H1 (cell line): ENCODE results near the gene GRPR. TPM values are rescaled to one million over a fixed set of nuclear protein-coding genes. Genes with fewer than 3 reads are reported as not detected.

Source experiments
- CTCF ChIA-PET: fragments of 300-600 bp; sonication (Branson Sonifier 250); formaldehyde crosslinking; loops from one replicate; lab custom pipeline; 2021; ENCODE audit not compliant: partially characterized antibody; lab: Charles Lee
- POLR2A ChIA-PET: fragments of 300-600 bp; sonication (Branson Sonifier 250); formaldehyde crosslinking; loops from one replicate; lab custom pipeline; 2021; ENCODE audit warnings: inconsistent platforms; ENCODE audit not compliant: partially characterized antibody; lab: Charles Lee
- DNase-seq, 2 experiments: peaks; one replicate each; pipeline versions ENCODE4 v3.0.0 to v3.0.0-alpha.2; 2010 to 2022; ENCODE audit warnings: low spot score in 2 of 2, low read depth in 1 of 2, mixed read lengths in 1 of 2
- FAIRE-seq: peaks from 2 replicates; lab custom pipeline; 2011; peaks lifted over from hg19 to GRCh38; lab: Jason Lieb, UNC
- H2AFZ ChIP-seq: 2 replicates; pipeline ENCODE4 v1.8.1; 2012; ENCODE audit warnings: low read length, inconsistent platforms
- H2AK5ac ChIP-seq: 2 replicates; pipeline ENCODE4 v1.6.1; 2013; ENCODE audit warnings: low read depth, low read length
- H2BK120ac ChIP-seq: replicated peaks from 2 replicates; pipeline ENCODE3; 2013; ENCODE audit warnings: low read depth, low read length, inconsistent platforms
- H2BK12ac ChIP-seq: 2 replicates; pipeline ENCODE4 v1.6.1; 2013; ENCODE audit warnings: low read depth, low read length
- H2BK15ac ChIP-seq: 2 replicates; pipeline ENCODE4 v1.6.1; 2013; ENCODE audit warnings: low read length
- H2BK20ac ChIP-seq: 2 replicates; pipeline ENCODE4 v1.6.1; 2013; ENCODE audit warnings: low read length
- H2BK5ac ChIP-seq: 2 replicates; pipeline ENCODE4 v1.6.1; 2013; ENCODE audit warnings: low read depth, low read length
- H3K14ac ChIP-seq: 2 replicates; pipeline ENCODE4 v1.6.1; 2013; ENCODE audit warnings: inconsistent platforms; ENCODE audit not compliant: insufficient read length
- H3K18ac ChIP-seq: 2 replicates; pipeline ENCODE4 v1.6.1; 2013; ENCODE audit warnings: low read length; ENCODE audit errors: extremely low read depth
- H3K23ac ChIP-seq: 2 replicates; pipeline ENCODE4 v1.6.1; 2013; ENCODE audit warnings: inconsistent platforms; ENCODE audit not compliant: insufficient read length
- H3K23me2 ChIP-seq: 2 replicates; pipeline ENCODE4 v1.6.1; 2013; ENCODE audit warnings: low read depth, low read length
- H3K27ac ChIP-seq: 2 replicates; pipeline ENCODE4 v1.6.1; 2011; ENCODE audit warnings: low read depth, low read length, inconsistent platforms
- H3K27me3 ChIP-seq, 4 experiments: replicated peaks in 1 of 4; 1 replicate in 1 of 4; 2 replicates in 3 of 4; pipeline versions ENCODE4 v1.6.1 to v1.8.1; 2011 to 2013; ENCODE audit warnings: low read length in 3 of 4, mild to moderate bottlenecking in 3 of 4, inconsistent platforms in 2 of 4, mixed read lengths in 2 of 4, moderate library complexity in 1 of 4; ENCODE audit not compliant: control insufficient read depth in 3 of 4, insufficient read depth in 3 of 4; ENCODE audit errors: extremely low read depth in 1 of 4
- H3K36me3 ChIP-seq, 4 experiments: 2 replicates each; pipeline versions ENCODE4 v1.6.1 to v1.8.1; 2011 to 2013; ENCODE audit warnings: mild to moderate bottlenecking in 4 of 4, low read length in 3 of 4, moderate library complexity in 2 of 4, control low read depth in 1 of 4, inconsistent platforms in 1 of 4; ENCODE audit not compliant: insufficient read depth in 4 of 4, control insufficient read depth in 2 of 4
- H3K4ac ChIP-seq: replicated peaks from 2 replicates; pipeline ENCODE3; 2013; ENCODE audit warnings: low read length, low read depth, mixed read lengths, inconsistent platforms; ENCODE audit not compliant: insufficient read length
- H3K4me1 ChIP-seq, 4 experiments: replicated peaks in 1 of 4; 1 replicate in 1 of 4; 2 replicates in 3 of 4; pipeline versions ENCODE4 v1.6.1 to v1.8.1; 2011 to 2013; ENCODE audit warnings: low read length in 3 of 4, inconsistent platforms in 2 of 4, mixed read lengths in 1 of 4; ENCODE audit not compliant: insufficient read depth in 4 of 4, control insufficient read depth in 3 of 4
- H3K4me2 ChIP-seq, 2 experiments: 2 replicates each; pipeline versions ENCODE4 v1.6.1 to v1.8.1; 2011 to 2013; ENCODE audit warnings: low read depth in 2 of 2, low read length in 2 of 2, control low read depth in 1 of 2, inconsistent platforms in 1 of 2, mild to moderate bottlenecking in 1 of 2; ENCODE audit not compliant: insufficient read depth in 1 of 2
- H3K4me3 ChIP-seq, 4 experiments: fragments of 200-600, 300-600 bp in 1 of 4; sonication (generic), shearing (Covaris generic), sonication (Bioruptor Twin) in 1 of 4; 2 replicates each; pipeline versions ENCODE4 v1.5.1 to v1.8.1; 2011 to 2016; ENCODE audit warnings: low read length in 4 of 4, low read depth in 3 of 4, control low read depth in 2 of 4, inconsistent platforms in 2 of 4, mild to moderate bottlenecking in 2 of 4, mixed read lengths in 1 of 4, moderate library complexity in 1 of 4; ENCODE audit not compliant: insufficient read depth in 2 of 4; ENCODE audit errors: extremely low read depth in 1 of 4
- H3K56ac ChIP-seq: replicated peaks from 2 replicates; pipeline ENCODE3; 2013; ENCODE audit warnings: low read depth, mild to moderate bottlenecking, mixed read lengths, low read length, inconsistent platforms; ENCODE audit not compliant: insufficient read length
- H3K79me1 ChIP-seq: 2 replicates; pipeline ENCODE4 v1.6.1; 2013; ENCODE audit warnings: low read depth, low read length, control low read depth
- H3K79me2 ChIP-seq, 2 experiments: 2 replicates each; pipeline versions ENCODE4 v1.6.1 to v1.8.1; 2012 to 2013; ENCODE audit warnings: low read length in 2 of 2, mild to moderate bottlenecking in 2 of 2, inconsistent platforms in 1 of 2; ENCODE audit not compliant: insufficient read depth in 2 of 2, control insufficient read depth in 1 of 2
- H3K9ac ChIP-seq, 4 experiments: replicated peaks in 1 of 4; 1 replicate in 1 of 4; 2 replicates in 3 of 4; pipeline versions ENCODE4 v1.6.1 to v1.8.1; 2011 to 2013; ENCODE audit warnings: low read depth in 3 of 4, low read length in 3 of 4, control low read depth in 2 of 4, mild to moderate bottlenecking in 2 of 4, moderate library complexity in 2 of 4, inconsistent platforms in 1 of 4; ENCODE audit errors: extremely low read depth in 1 of 4
- H3K9me3 ChIP-seq, 2 experiments: 2 replicates each; pipeline versions ENCODE4 v1.6.1 to v1.8.1; 2012 to 2013; ENCODE audit warnings: mild to moderate bottlenecking in 2 of 2, moderate library complexity in 2 of 2, control low read depth in 1 of 2, inconsistent platforms in 1 of 2, low read depth in 1 of 2, low read length in 1 of 2, mixed read lengths in 1 of 2; ENCODE audit not compliant: insufficient read depth in 2 of 2
- H4K20me1 ChIP-seq, 2 experiments: replicated peaks in 1 of 2; 2 replicates each; pipeline versions ENCODE3 to v1.8.1; 2011 to 2013; ENCODE audit warnings: inconsistent platforms in 2 of 2, low read length in 2 of 2, mild to moderate bottlenecking in 1 of 2; ENCODE audit not compliant: insufficient read depth in 2 of 2, control insufficient read depth in 1 of 2
- H4K5ac ChIP-seq: 2 replicates; pipeline ENCODE4 v1.6.1; 2013; ENCODE audit warnings: low read length, low read depth, mixed read lengths, inconsistent platforms; ENCODE audit not compliant: insufficient read length
- H4K8ac ChIP-seq: 2 replicates; pipeline ENCODE4 v1.8.0; 2013; ENCODE audit warnings: mild to moderate bottlenecking, moderate library complexity, low read length, inconsistent platforms; ENCODE audit not compliant: insufficient read depth; ENCODE audit errors: extremely low read depth
- H4K91ac ChIP-seq: replicated peaks from 2 replicates; pipeline ENCODE3; 2013; ENCODE audit warnings: low read length, mixed read lengths, inconsistent platforms; ENCODE audit not compliant: insufficient read length
- BCL11A ChIP-seq, 2 experiments: IDR thresholded peaks; one replicate each; pipeline ENCODE4 v1.6.1; 2011; ENCODE audit warnings: low read depth in 2 of 2, low read length in 2 of 2, mild to moderate bottlenecking in 2 of 2
- CEBPB ChIP-seq: IDR thresholded peaks from 2 replicates; pipeline ENCODE4 v1.6.1; 2012; ENCODE audit warnings: low read depth, low read length
- CREB1 ChIP-seq: IDR thresholded peaks from 2 replicates; pipeline ENCODE4 v1.6.1; 2012; ENCODE audit warnings: inconsistent platforms
- EP300 ChIP-seq, 2 experiments: IDR thresholded peaks; 1 replicate in 1 of 2; 2 replicates in 1 of 2; pipeline ENCODE4 v1.6.1; 2011 to 2012; ENCODE audit warnings: low read depth in 2 of 2, low read length in 2 of 2, mild to moderate bottlenecking in 2 of 2, borderline replicate concordance in 1 of 2, inconsistent platforms in 1 of 2, moderate library complexity in 1 of 2
- EZH2 ChIP-seq: fragments of 200-600 bp; sonication (generic); IDR thresholded peaks from 2 replicates; pipeline ENCODE4 v1.7.1; 2012; ENCODE audit warnings: low read depth, mild to moderate bottlenecking, moderate library complexity, low read length, inconsistent platforms; ENCODE audit not compliant: severe bottlenecking
- JUND ChIP-seq: IDR thresholded peaks from 2 replicates; pipeline ENCODE4 v1.6.1; 2011; ENCODE audit warnings: mild to moderate bottlenecking, improper control_type of control experiment, low read length
- KDM4A ChIP-seq: IDR thresholded peaks from one replicate; pipeline ENCODE4 v1.7.1; 2012; ENCODE audit warnings: low read depth, mild to moderate bottlenecking, moderate library complexity, low read length, inconsistent platforms; ENCODE audit not compliant: severe bottlenecking
- MAX ChIP-seq: IDR thresholded peaks from 2 replicates; pipeline ENCODE4 v1.6.1; 2012; ENCODE audit warnings: inconsistent platforms
- POLR2A ChIP-seq, 2 experiments: IDR thresholded peaks; 1 replicate in 1 of 2; 2 replicates in 1 of 2; pipeline ENCODE4 v1.6.1; 2011; ENCODE audit warnings: low read depth in 2 of 2, low read length in 2 of 2, mild to moderate bottlenecking in 2 of 2; ENCODE audit errors: control extremely low read depth in 1 of 2
- POU5F1 ChIP-seq: IDR thresholded peaks from 2 replicates; pipeline ENCODE4 v1.6.1; 2011; ENCODE audit warnings: low read depth, mild to moderate bottlenecking, low read length, moderate library complexity
- RXRA ChIP-seq: IDR thresholded peaks from 2 replicates; pipeline ENCODE4 v1.6.1; 2011; ENCODE audit warnings: low read depth, mild to moderate bottlenecking, low read length, moderate library complexity; ENCODE audit not compliant: insufficient read depth
- SIRT6 ChIP-seq: IDR thresholded peaks from one replicate; pipeline ENCODE4 v1.7.1; 2012; ENCODE audit warnings: low read length, inconsistent platforms
- SP2 ChIP-seq: IDR thresholded peaks from 2 replicates; pipeline ENCODE4 v1.6.1; 2012; ENCODE audit warnings: mild to moderate bottlenecking, low read length, inconsistent platforms
- WGBS, 2 experiments: shearing (Covaris generic) in 1 of 2; methylation state at CpG; one replicate each; pipeline versions ENCODE4 v1.1.6 to v1.1.7; 2013 to 2015; ENCODE audit warnings: low lambda C conversion rate in 2 of 2, mixed read lengths in 2 of 2, inconsistent platforms in 1 of 2, low coverage in 1 of 2, missing lambda C conversion rate in 1 of 2; ENCODE audit not compliant: insufficient replicate concordance in 2 of 2, insufficient coverage in 1 of 2, insufficient read length in 1 of 2; ENCODE audit errors: extremely low coverage in 1 of 2, missing lambda C conversion rate in 1 of 2; 5-methylcytosine and 5-hydroxymethylcytosine counted together
- polyA plus RNA-seq, 7 experiments: library from polyadenylated mRNA; depleted of rRNA in 3 of 7; stranded (reverse) in 5 of 7; unstranded in 2 of 7; fragments of >200 nt in 5 of 7; fragments of 200-250 nt in 2 of 7; gene quantifications; 1 replicate in 5 of 7; 2 replicates in 1 of 7; 4 replicates in 1 of 7; pipeline versions ENCODE4 v1.2.1 to v1.2.3, GENCODE V29; 2011 to 2013; ENCODE audit warnings: missing spikeins in 2 of 7, mixed read lengths in 2 of 7
- total RNA-seq: library from RNA; stranded (reverse); fragmentation: NEBNext Ultra II Directional; extraction: Animal tissue kit (Norgen Biotek cat#: 25700); gene quantifications from 2 replicates; pipeline ENCODE4 v1.2.1, GENCODE V29; 2021
- TF ChIP-seq, protein P1 (sequence below): IDR thresholded peaks from 2 replicates; pipeline ENCODE4 v1.6.1; 2012; ENCODE audit warnings: low read length, inconsistent platforms

GRPR gene
- total and polyA plus RNA-seq, 2 of the 8 experiments (the other 6 are each of a cell fraction or from before 2014, with no cell fraction given), result 18.6 to 78.4 TPM

GRCh38 chrX:16202943-16203342 lies 79.6 kb downstream of the GRPR start:
- Histone ChIP-seq H3K4me1 (peaks cover 0 to 7% (median 4%) of the 10 kb centered on the region in 4 experiments; a peak in 4 of 7 replicates), H4K5ac (no peak overlapping the region), H4K91ac (peak overlapping the region; percentile 27), H2BK12ac (no peak overlapping the region), H4K20me1 (no peaks in the 10 kb centered on the region), H3K56ac (no peak overlapping the region), H2AK5ac (no peak overlapping the region), H3K23ac (no peak overlapping the region), H3K4ac (no peak overlapping the region), H2BK120ac (peak overlapping the region; percentile 78), H3K79me2 (no peaks in the 10 kb centered on the region), H3K4me3 (no peak overlapping the region), H3K9me3 (no peaks in the 10 kb centered on the region), H2BK15ac (no peak overlapping the region), H2AFZ (no peak overlapping the region), H2BK20ac (peak overlapping the region; percentile 72; the same call in 1 of the 2 replicates), H3K9ac (no peak overlapping the region), H3K27ac (no peak overlapping the region), H3K18ac (no peak overlapping the region), H3K4me2 (no peak overlapping the region), H3K79me1 (no peaks in the 10 kb centered on the region), H3K14ac (no peak overlapping the region), H2BK5ac (no peak overlapping the region), H4K8ac (no peak overlapping the region), H3K27me3 (no peaks in the 10 kb centered on the region), H3K23me2 (no peaks in the 10 kb centered on the region), H3K36me3 (no peaks in the 10 kb centered on the region)
- FAIRE-seq (no peak), DNase-seq (no peak)
- ChIA-PET POLR2A (interaction anchor here (1.5 kb wide), 1 partner anchor 16 kb away, joined by 3 read pairs; no protein-coding TSS in a partner anchor), CTCF (no interaction called here)
- WGBS, 2 experiments, result 85% methylated on average over 4 of the region's 4 CpGs; no CpG with 5 or more reads in 1 of the 2 experiments
- TF ChIP-seq MAX, result no peak
- no peak for TF ChIP-seq POU5F1
- TF ChIP-seq, protein P1, sequence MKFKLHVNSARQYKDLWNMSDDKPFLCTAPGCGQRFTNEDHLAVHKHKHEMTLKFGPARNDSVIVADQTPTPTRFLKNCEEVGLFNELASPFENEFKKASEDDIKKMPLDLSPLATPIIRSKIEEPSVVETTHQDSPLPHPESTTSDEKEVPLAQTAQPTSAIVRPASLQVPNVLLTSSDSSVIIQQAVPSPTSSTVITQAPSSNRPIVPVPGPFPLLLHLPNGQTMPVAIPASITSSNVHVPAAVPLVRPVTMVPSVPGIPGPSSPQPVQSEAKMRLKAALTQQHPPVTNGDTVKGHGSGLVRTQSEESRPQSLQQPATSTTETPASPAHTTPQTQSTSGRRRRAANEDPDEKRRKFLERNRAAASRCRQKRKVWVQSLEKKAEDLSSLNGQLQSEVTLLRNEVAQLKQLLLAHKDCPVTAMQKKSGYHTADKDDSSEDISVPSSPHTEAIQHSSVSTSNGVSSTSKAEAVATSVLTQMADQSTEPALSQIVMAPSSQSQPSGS, result no peak
- no peak for TF ChIP-seq SIRT6
- TF ChIP-seq RXRA, result no peak
- TF ChIP-seq SP2, result no peak
- no peak for TF ChIP-seq KDM4A
- no peak for TF ChIP-seq CREB1
- no peak for TF ChIP-seq EP300 (IDR thresholded peaks at IDR 0.05; ENCODE audit: borderline replicate concordance in 1 of 2, low read depth in 2 of 2, low read length in 2 of 2)
- TF ChIP-seq JUND, result no peak
- no peak for TF ChIP-seq EZH2
- TF ChIP-seq CEBPB, result no peak
- TF ChIP-seq POLR2A (IDR thresholded peaks at IDR 0.05; ENCODE audit: control extremely low read depth in 1 of 2, low read depth in 2 of 2, low read length in 2 of 2), result no peak
- TF ChIP-seq BCL11A (IDR thresholded peaks at IDR 0.05; ENCODE audit: low read depth in 2 of 2, low read length in 2 of 2), result no peak
